PC-9 (cell line): ENCODE results near the gene PTS. TPM values are rescaled to one million over a fixed set of nuclear protein-coding genes. Genes with fewer than 3 reads are reported as not detected.

ENCODE experiments used
- BruUV-seq: library from RNA; stranded (reverse); fragments of 400-500 nt; replicated peaks from 2 replicates; lab custom pipeline; 2021; lab: Mats Ljungman, UMichigan
- CTCF ChIA-PET: fragments of 300-600 bp; sonication (Branson Sonifier 250); formaldehyde crosslinking; loops from one replicate; lab custom pipeline; 2022; ENCODE audit warnings: antibody characterized with exemption; lab: Charles Lee
- POLR2A ChIA-PET: fragments of 300-600 bp; sonication (Branson Sonifier 250); formaldehyde crosslinking; loops from one replicate; lab custom pipeline; 2022; ENCODE audit warnings: antibody characterized with exemption; ENCODE audit not compliant: unreplicated experiment; lab: Charles Lee
- DNase-seq, 2 experiments: peaks; one replicate each; pipeline versions ENCODE4 v3.0.0 to v3.0.0-alpha.2; 2015 to 2022; ENCODE audit warnings: mixed read lengths in 1 of 2
- H2AFZ ChIP-seq: fragments of 200-600 bp; sonication (generic); 2 replicates; pipeline ENCODE4 v1.8.1; 2017; ENCODE audit warnings: antibody characterized with exemption
- H3F3A ChIP-seq: fragments of 200-600 bp; sonication (generic); 2 replicates; pipeline ENCODE4 v1.8.1; 2017; ENCODE audit warnings: antibody characterized with exemption, mild to moderate bottlenecking, low read depth; ENCODE audit not compliant: insufficient read depth
- H3K27ac ChIP-seq: fragments of 200-600 bp; sonication (generic); 2 replicates; pipeline ENCODE4 v1.6.1; 2016; ENCODE audit warnings: mixed run types
- H3K27me3 ChIP-seq: fragments of 200-600 bp; sonication (generic); 2 replicates; pipeline ENCODE4 v1.6.1; 2016; ENCODE audit warnings: low read depth, mixed run types; ENCODE audit not compliant: insufficient read depth
- H3K36me3 ChIP-seq: fragments of 200-600 bp; sonication (generic); 2 replicates; pipeline ENCODE4 v1.6.1; 2016; ENCODE audit warnings: low read depth, mixed run types
- H3K4me1 ChIP-seq: fragments of 200-600 bp; sonication (generic); replicated peaks from 2 replicates; pipeline ENCODE4 v1.6.1; 2016; ENCODE audit warnings: mixed run types; ENCODE audit not compliant: insufficient read depth
- H3K4me2 ChIP-seq: fragments of 200-600 bp; sonication (generic); 2 replicates; pipeline ENCODE4 v1.6.1; 2017; ENCODE audit warnings: mixed run types
- H3K4me3 ChIP-seq: fragments of 200-600 bp; sonication (generic); 2 replicates; pipeline ENCODE4 v1.6.1; 2016; ENCODE audit warnings: mixed run types
- H3K79me2 ChIP-seq: fragments of 200-600 bp; sonication (generic); 2 replicates; pipeline ENCODE4 v1.6.1; 2017; ENCODE audit warnings: low read depth, mixed run types
- H3K9me2 ChIP-seq: fragments of 200-600 bp; sonication (generic); 2 replicates; pipeline ENCODE4 v1.8.1; 2017; ENCODE audit warnings: mild to moderate bottlenecking; ENCODE audit not compliant: insufficient read depth
- H3K9me3 ChIP-seq: fragments of 200-600 bp; sonication (generic); 2 replicates; pipeline ENCODE4 v1.8.1; 2016; ENCODE audit warnings: low read depth; ENCODE audit not compliant: insufficient read depth
- H4K20me1 ChIP-seq: fragments of 200-600 bp; sonication (generic); 2 replicates; pipeline ENCODE4 v1.8.1; 2017; ENCODE audit not compliant: insufficient read depth
- EZH2 ChIP-seq: fragments of 200-600 bp; sonication (generic); IDR thresholded peaks from 2 replicates; pipeline ENCODE4 v1.8.0; 2017; ENCODE audit warnings: antibody characterized with exemption, low read depth
- intact Hi-C: fragments of 100-400 bp; cut with micrococcal nuclease; formaldehyde crosslinking; loops from one replicate; pipeline ENCODE4 v1.10.0; 2022; ENCODE audit not compliant: unreplicated experiment
- total RNA-seq: library from RNA; stranded (reverse); gene quantifications from 2 replicates; pipeline ENCODE4 v1.2.3, GENCODE V29; 2021
- TF ChIP-seq, protein P1 (sequence below): fragments of 200-600 bp; sonication (generic); conservative IDR thresholded peaks from 2 replicates; pipeline ENCODE4 v1.6.1; 2017; ENCODE audit warnings: mixed run types, antibody characterized with exemption, mild to moderate bottlenecking, moderate library complexity

The PTS gene
- total RNA-seq, 1 experiment from 2014 or later: 43.0 TPM

- ChIA-PET POLR2A (no interaction called here), CTCF (interaction anchor here (0.6 kb wide), 1 partner anchor 13 kb away, joined by 3 read pairs; no protein-coding TSS in a partner anchor)
- BruUV-seq: no TSS peak
- Histone ChIP-seq H3F3A (peaks cover 3% of the 10 kb centered on the region), H3K9me3 (no peaks in the 10 kb centered on the region), H3K36me3 (peaks cover 54% of the 10 kb centered on the region), H3K4me2 (no peak overlapping the region), H3K4me3 (no peak overlapping the region), H3K4me1 (peaks cover 9% of the 10 kb centered on the region), H4K20me1 (no peaks in the 10 kb centered on the region), H3K9me2 (no peaks in the 10 kb centered on the region), H2AFZ (no peak overlapping the region), H3K79me2 (peaks cover 27% of the 10 kb centered on the region), H3K27ac (no peak overlapping the region), H3K27me3 (no peaks in the 10 kb centered on the region)
- no peak for DNase-seq
- TF ChIP-seq EZH2: no peak
- TF ChIP-seq, protein P1, sequence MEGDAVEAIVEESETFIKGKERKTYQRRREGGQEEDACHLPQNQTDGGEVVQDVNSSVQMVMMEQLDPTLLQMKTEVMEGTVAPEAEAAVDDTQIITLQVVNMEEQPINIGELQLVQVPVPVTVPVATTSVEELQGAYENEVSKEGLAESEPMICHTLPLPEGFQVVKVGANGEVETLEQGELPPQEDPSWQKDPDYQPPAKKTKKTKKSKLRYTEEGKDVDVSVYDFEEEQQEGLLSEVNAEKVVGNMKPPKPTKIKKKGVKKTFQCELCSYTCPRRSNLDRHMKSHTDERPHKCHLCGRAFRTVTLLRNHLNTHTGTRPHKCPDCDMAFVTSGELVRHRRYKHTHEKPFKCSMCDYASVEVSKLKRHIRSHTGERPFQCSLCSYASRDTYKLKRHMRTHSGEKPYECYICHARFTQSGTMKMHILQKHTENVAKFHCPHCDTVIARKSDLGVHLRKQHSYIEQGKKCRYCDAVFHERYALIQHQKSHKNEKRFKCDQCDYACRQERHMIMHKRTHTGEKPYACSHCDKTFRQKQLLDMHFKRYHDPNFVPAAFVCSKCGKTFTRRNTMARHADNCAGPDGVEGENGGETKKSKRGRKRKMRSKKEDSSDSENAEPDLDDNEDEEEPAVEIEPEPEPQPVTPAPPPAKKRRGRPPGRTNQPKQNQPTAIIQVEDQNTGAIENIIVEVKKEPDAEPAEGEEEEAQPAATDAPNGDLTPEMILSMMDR: no peak
- intact Hi-C loops: no loop called here
Measured at GRCh38 chr11:112231952-112232351, 5.7 kb downstream of the PTS start.

DNA sequence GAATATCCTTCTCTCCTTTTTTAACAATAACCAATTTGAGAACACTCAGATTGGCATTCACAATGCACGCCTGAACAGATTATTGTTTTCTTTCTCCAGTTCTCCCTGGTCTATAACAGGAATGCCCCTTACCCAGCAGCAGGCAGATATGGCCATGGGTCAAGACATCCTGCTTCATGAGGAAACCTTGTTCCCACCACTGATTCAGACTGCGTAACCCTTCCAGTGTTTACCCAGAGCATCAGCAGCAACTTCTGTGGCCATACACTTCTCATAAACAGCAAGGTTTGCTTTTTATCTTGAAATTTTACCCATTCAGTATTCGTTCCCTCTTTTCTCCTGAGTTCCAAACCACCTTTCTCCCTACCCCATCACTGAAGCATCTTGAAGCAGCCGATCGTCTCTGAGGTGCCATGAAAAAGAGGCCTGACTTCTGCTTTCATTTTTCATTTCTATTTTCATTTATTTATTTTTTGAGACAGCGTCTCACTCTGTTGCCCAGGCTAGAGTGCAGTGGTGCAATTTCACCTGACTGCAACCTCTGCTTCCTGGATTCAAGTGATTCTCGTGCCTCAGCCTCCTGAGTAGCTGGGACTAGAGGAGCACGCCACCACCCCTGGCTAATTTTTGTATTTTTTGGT is 9.6 kb downstream of the PTS start:
- H3K27me3 ChIP-seq: no peaks in the 10 kb centered on the region
- H3K4me2 ChIP-seq: no peak overlapping the region
- intact Hi-C loops: no loop called here
- H3K36me3 ChIP-seq: peaks cover 38% of the 10 kb centered on the region
- CTCF ChIA-PET: no interaction called here
- H4K20me1 ChIP-seq: no peaks in the 10 kb centered on the region
- H3K4me1 ChIP-seq: no peaks in the 10 kb centered on the region
- H2AFZ ChIP-seq: no peak overlapping the region
- no peak for TF ChIP-seq EZH2
- TF ChIP-seq, protein P1: no peak
- H3K27ac ChIP-seq: no peak overlapping the region
- BruUV-seq: no TSS peak
- DNase-seq: no peak
- peaks cover 3% of the 10 kb centered on the region for H3F3A ChIP-seq
- no peaks in the 10 kb centered on the region for H3K9me2 ChIP-seq
- H3K4me3 ChIP-seq: no peak overlapping the region
- H3K79me2 ChIP-seq: no peaks in the 10 kb centered on the region
- POLR2A ChIA-PET: no interaction called here
- no peaks in the 10 kb centered on the region for H3K9me3 ChIP-seq

DNA sequence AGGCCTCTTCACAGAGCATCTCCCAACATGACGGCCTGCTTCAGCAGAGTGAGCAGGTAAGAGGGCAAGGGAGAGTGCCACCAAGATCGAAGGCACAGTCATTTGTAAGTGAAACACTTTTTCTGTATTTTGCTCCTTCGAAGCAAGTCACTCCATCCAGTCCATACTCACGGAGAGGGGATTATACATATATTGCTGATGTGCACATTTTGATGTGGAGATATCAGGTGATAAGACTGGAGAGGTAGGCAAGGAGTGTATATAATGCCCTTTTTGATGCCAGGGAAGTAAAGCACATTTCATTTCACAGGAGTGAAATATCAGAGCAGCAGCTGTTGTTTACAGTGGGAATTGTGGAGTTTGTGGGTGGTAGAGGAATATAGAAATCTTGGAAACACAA is 11.2 kb downstream of the PTS start:
- H3K36me3 ChIP-seq: peaks cover 33% of the 10 kb centered on the region
- H4K20me1 ChIP-seq: no peaks in the 10 kb centered on the region
- no peaks in the 10 kb centered on the region for H3K4me1 ChIP-seq
- BruUV-seq: no TSS peak
- DNase-seq: no peak
- H3K27me3 ChIP-seq: no peaks in the 10 kb centered on the region
- no peak overlapping the region for H3K4me3 ChIP-seq
- ChIA-PET CTCF (no interaction called here), POLR2A (no interaction called here)
- H2AFZ ChIP-seq: no peak overlapping the region
- no peaks in the 10 kb centered on the region for H3K9me2 ChIP-seq
- no peak overlapping the region for H3K4me2 ChIP-seq
- no peak overlapping the region for H3K27ac ChIP-seq
- no peaks in the 10 kb centered on the region for H3K79me2 ChIP-seq
- TF ChIP-seq, protein P1: no peak
- no peak for TF ChIP-seq EZH2
- H3K9me3 ChIP-seq: no peaks in the 10 kb centered on the region
- H3F3A ChIP-seq: peaks cover 3% of the 10 kb centered on the region
- intact Hi-C loops: no loop called here
